K562 (cell line): ENCODE data around the gene PLS1. TPM values are rescaled to one million over a fixed set of nuclear protein-coding genes. Genes with fewer than 3 reads are reported as not detected.

Source experiments
- CHD2 ChIP-seq: IDR thresholded peaks from 2 replicates; pipeline ENCODE4 v1.6.1; 2011; ENCODE audit warnings: low read depth, low read length
- CREB1 ChIP-seq, 2 experiments: sonication (generic) in 1 of 2; formaldehyde crosslinking in 1 of 2; IDR thresholded peaks; 2 replicates each; pipeline versions ENCODE4 v1.6.1 to v1.8.0; 2012 to 2022; ENCODE audit warnings: inconsistent platforms in 1 of 2, mild to moderate bottlenecking in 1 of 2, missing genetic modification reagents in 1 of 2, moderate library complexity in 1 of 2
- CREM ChIP-seq: IDR thresholded peaks from 2 replicates; pipeline ENCODE4 v1.6.1; 2014; ENCODE audit warnings: antibody characterized with exemption, low read depth
- DIDO1 ChIP-seq: fragments of 450-650 bp; IDR thresholded peaks from 2 replicates; pipeline ENCODE4 v1.6.1; 2016; ENCODE audit warnings: low read depth, missing biosample characterization, missing genetic modification characterization
- EP300 ChIP-seq: IDR thresholded peaks from 2 replicates; pipeline ENCODE4 v1.6.1; 2012; ENCODE audit warnings: low read length, improper control_type of control experiment
- FOSL1 ChIP-seq: fragments of 200-800 bp; sonication (Bioruptor generic); conservative IDR thresholded peaks from 2 replicates; pipeline ENCODE4 v1.6.1; 2016; ENCODE audit warnings: missing genetic modification characterization, missing compliant biosample characterization
- HDAC8 ChIP-seq: fragments of 450-650 bp; IDR thresholded peaks from 2 replicates; pipeline ENCODE4 v1.6.1; 2016; ENCODE audit warnings: mild to moderate bottlenecking, missing genetic modification characterization, moderate library complexity, missing compliant biosample characterization
- IFI16 ChIP-seq: fragments of 250-450 bp; sonication (Bioruptor Pico); IDR thresholded peaks from 2 replicates; pipeline ENCODE4 v2.1.2; 2022; ENCODE audit warnings: mild to moderate bottlenecking, inconsistent platforms
- ILF3 ChIP-seq: fragments of 450-650 bp; IDR thresholded peaks from 2 replicates; pipeline ENCODE4 v1.6.1; 2018; ENCODE audit warnings: antibody characterized with exemption, mild to moderate bottlenecking, moderate library complexity, borderline replicate concordance
- IRF1 ChIP-seq: sonication (generic); formaldehyde crosslinking; IDR thresholded peaks from 2 replicates; pipeline ENCODE4 v1.8.0; 2022; ENCODE audit warnings: missing genetic modification reagents, mild to moderate bottlenecking, borderline replicate concordance
- PYGO2 ChIP-seq: fragments of 450-650 bp; IDR thresholded peaks from 2 replicates; pipeline ENCODE4 v1.6.1; 2016; ENCODE audit warnings: mild to moderate bottlenecking, missing genetic modification characterization, moderate library complexity, missing compliant biosample characterization
- SIRT6 ChIP-seq: IDR thresholded peaks from one replicate; pipeline ENCODE4 v1.6.1; 2012; ENCODE audit warnings: low read depth, mild to moderate bottlenecking, control low read depth, inconsistent platforms, low read length, moderate library complexity
- SMAD3 ChIP-seq: fragments of 450-650 bp; formaldehyde crosslinking; conservative IDR thresholded peaks from 2 replicates; pipeline ENCODE4 v1.4.0; 2020; ENCODE audit warnings: mild to moderate bottlenecking
- SMARCE1 ChIP-seq: fragments of 450-650 bp; IDR thresholded peaks from 2 replicates; pipeline ENCODE4 v1.7.1; 2016; ENCODE audit warnings: mild to moderate bottlenecking
- SMC3 ChIP-seq: conservative IDR thresholded peaks from 2 replicates; pipeline ENCODE4 v1.6.1; 2011; ENCODE audit warnings: low read depth, low read length, improper control_type of control experiment; ENCODE audit not compliant: insufficient read depth
- SRSF3 ChIP-seq: fragments of 200-400 bp; formaldehyde crosslinking; IDR thresholded peaks from 2 replicates; pipeline ENCODE4 v1.6.1; 2016; ENCODE audit warnings: mild to moderate bottlenecking, low read length, moderate library complexity; ENCODE audit not compliant: insufficient read depth
- STAG1 ChIP-seq: sonication (generic); formaldehyde crosslinking; IDR thresholded peaks from 2 replicates; pipeline ENCODE4 v1.5.0; 2020; ENCODE audit warnings: missing genetic modification reagents, borderline replicate concordance
- TFAP4 ChIP-seq: sonication (generic); formaldehyde crosslinking; IDR thresholded peaks from 2 replicates; pipeline ENCODE4 v1.8.0; 2022; ENCODE audit warnings: missing genetic modification reagents, mild to moderate bottlenecking, moderate library complexity, borderline replicate concordance
- U2AF1 ChIP-seq: fragments of 200-400 bp; formaldehyde crosslinking; optimal IDR thresholded peaks from 2 replicates; pipeline ENCODE3; 2017; ENCODE audit warnings: mild to moderate bottlenecking, low read depth, low read length, moderate library complexity
- ZBTB11 ChIP-seq, 3 experiments: fragments of 200-800 bp in 1 of 3; fragments of 250-450 bp in 1 of 3; fragments of 450-650 bp in 1 of 3; sonication (Bioruptor Pico) in 1 of 3; sonication (Bioruptor generic) in 1 of 3; formaldehyde crosslinking in 1 of 3; IDR thresholded peaks; 2 replicates each; pipeline versions ENCODE4 v1.6.1 to v1.8.0; 2016 to 2022; ENCODE audit warnings: mild to moderate bottlenecking in 2 of 3, missing genetic modification characterization in 2 of 3, missing compliant biosample characterization in 1 of 3, moderate library complexity in 1 of 3
- ZC3H11A ChIP-seq: IDR thresholded peaks from 2 replicates; pipeline ENCODE4 v1.6.1; 2012; ENCODE audit warnings: low read depth, low read length, improper control_type of control experiment
- ZNF655 ChIP-seq: fragments of 250-450 bp; sonication (Bioruptor Pico); IDR thresholded peaks from 2 replicates; pipeline ENCODE4 v1.5.0; 2021
- polyA plus RNA-seq, 8 experiments: library from polyadenylated mRNA; depleted of rRNA in 4 of 8; stranded (reverse) in 5 of 8; unstranded in 3 of 8; fragments of >200 nt; fragmentation: Nextera tagmentation in 2 of 8; fragmentation: Illumina TruSeq in 1 of 8; extraction: Ambion mirVana in 2 of 8; extraction: Trizol in 1 of 8; gene quantifications; 2 replicates each; pipeline versions ENCODE4 v1.2.1 to v1.2.3, GENCODE V29; 2011 to 2014; ENCODE audit warnings: inconsistent platforms in 1 of 8, missing spikeins in 1 of 8
- total RNA-seq, 7 experiments: library from RNA; depleted of rRNA in 6 of 7; stranded (reverse); fragments of >200 nt in 6 of 7; fragmentation: Illumina TruSeq in 2 of 7; extraction: Trizol in 2 of 7; gene quantifications; 2 replicates each; pipeline versions ENCODE4 v1.2.1 to v1.2.3, GENCODE V29; 2011 to 2021; ENCODE audit warnings: low replicate concordance in 1 of 7

The PLS1 gene
- total and polyA plus RNA-seq, 9 of the 15 experiments (the other 6 are each of a cell fraction or from before 2014, with no cell fraction given) = 6.1 to 21.3 (median 13.0) TPM

GRCh38 chr3:142618917-142619461 is 22.8 kb downstream of the PLS1 start (continued):
- TF ChIP-seq U2AF1 (no peak), SMAD3 (CRISPR knock-in tag) (no peak), SRSF3 (no peak), IRF1 (CRISPR knock-in tag) (no peak), DIDO1 (tag) (no peak), ZNF655 (no peak), EP300 (peak; percentile 80), SMARCE1 (peak; percentile 88), CREM (peak; percentile 45; the same call in 1 of the 2 replicates), CHD2 (no peak), STAG1 (no peak), CREB1 (IDR thresholded peaks at IDR 0.05) (peak; percentile 45; the same call in 1 of the 2 replicates), CREB1 (CRISPR knock-in tag; IDR thresholded peaks at IDR 0.05) (no peak), ILF3 (no peak), SMC3 (no peak), IFI16 (CRISPR knock-in tag) (no peak), PYGO2 (no peak), HDAC8 (tag) (no peak), SIRT6 (no peak), TFAP4 (CRISPR knock-in tag) (no peak), ZBTB11 (CRISPR knock-in tag; IDR thresholded peaks at IDR 0.05) (peak in 1 of 3 experiments; percentile 56; a peak in 2 of 6 replicates), FOSL1 (tag) (peak; percentile 86), ZC3H11A (no peak)
